GM18868 (cell line): ENCODE data around the gene EIF2A.
"Not testable (repeated sequence)": the region's sequence is repeated elsewhere in the genome, so short reads cannot be mapped to it uniquely, and the experiment has no call there.

Source experiments
- ATAC-seq: cut with Tn5 transposase; IDR thresholded peaks from one replicate; pipeline ENCODE4 v1.9.1; 2021; ENCODE audit warnings: mild to moderate bottlenecking, moderate library complexity; ENCODE audit not compliant: unreplicated experiment

Gene EIF2A

GRCh38 chr3:150600647-150601530, 54.3 kb downstream of the EIF2A start:
- ATAC-seq, result not testable (repeated sequence)

- ATAC-seq, result peak; percentile 6
Observed at GRCh38 chr3:150602426-150603152, 56.0 kb downstream of the EIF2A start.

DNA sequence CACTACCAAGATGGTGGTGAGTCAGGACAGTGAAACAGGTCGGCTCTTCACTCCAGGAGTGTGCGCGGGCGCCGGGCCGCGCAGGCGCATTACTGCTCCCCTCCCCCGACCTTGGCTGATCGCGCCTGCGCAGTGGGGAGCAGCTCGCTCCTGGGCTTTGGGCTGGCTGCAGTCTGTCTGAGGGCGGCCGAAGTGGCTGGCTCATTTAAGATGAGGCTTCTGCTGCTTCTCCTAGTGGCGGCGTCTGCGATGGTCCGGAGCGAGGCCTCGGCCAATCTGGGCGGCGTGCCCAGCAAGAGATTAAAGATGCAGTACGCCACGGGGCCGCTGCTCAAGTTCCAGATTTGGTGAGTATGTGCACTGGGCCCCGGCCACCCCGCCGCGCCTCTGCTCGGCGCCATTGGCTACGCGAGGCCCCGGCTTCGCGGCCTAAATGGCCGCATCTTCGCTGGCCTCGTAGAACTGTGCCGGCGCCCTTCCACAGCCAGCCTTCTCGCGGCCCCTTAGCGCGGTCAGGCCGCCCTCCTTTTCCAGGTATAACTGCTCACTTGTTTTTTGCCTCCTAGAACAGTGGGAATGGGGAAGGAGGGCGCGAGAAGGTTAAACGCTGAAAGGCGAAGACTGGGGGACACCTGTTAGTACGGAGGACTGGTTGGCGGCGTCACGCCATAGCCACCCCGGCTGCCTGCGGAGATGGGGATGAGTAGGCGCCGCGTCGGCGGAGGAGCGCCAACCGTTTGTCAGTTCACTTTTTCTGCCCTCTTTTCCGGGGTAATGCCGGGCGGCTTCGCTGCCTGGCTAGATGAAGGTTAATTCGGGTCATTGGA, 56.8 kb downstream of the EIF2A start, which contains the start of gene SELENOT:
TSS of gene SELENOT (plus strand) at position 169 of the 827 bp plus-strand sequence. CDS start at position 211, 42 bp downstream.
- ATAC-seq, result peak; percentile 55

DNA sequence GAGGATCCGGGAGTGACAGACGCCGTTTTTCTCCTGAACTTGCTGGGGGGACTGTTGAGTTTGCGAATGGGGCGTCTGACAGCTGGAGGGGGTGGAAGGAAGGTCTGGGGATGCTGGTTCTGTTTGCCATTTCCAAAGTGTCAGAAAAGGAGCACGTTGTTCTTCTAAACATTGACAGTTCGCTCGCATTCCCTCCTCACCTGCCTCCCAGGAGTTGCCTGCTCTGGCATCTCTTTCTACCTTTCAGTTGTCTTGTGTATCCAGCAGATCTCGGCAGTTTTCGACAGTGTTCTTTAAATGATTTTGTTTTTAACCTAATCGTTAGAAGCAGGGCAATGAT, 57.4 kb downstream of the EIF2A start:
- ATAC-seq, result no peak

DNA sequence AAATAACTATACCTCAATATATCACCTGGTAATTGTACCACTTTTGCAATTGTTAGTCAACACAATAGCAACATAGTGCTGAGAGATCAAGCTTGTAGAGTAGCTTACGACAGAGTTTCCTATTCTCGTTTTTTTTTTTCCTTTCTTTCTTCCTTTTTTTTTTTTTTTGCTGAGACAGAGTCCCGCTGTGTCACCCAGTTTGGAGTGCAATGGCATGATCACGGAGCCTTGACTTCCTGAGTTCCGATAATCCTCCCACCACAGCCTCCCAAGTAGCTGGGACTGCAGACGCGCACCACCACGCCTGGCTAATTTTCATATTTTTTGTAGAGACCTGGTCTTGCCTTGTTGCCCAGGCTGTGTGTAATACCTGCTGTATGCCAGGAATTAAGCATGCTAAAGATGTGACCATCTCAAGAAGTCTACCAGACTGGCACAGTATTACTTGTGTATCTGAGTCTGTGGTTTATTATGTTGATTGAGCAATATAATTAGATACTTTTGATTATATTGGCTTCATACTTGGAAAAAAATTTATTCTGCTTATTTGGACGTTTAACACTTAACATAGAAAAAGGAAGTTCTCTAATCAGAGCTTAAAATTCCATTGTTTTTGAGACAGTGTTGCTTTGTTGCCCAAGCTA, 59.5 kb downstream of the EIF2A start:
- no peak for ATAC-seq

- no peak for ATAC-seq
Observed at GRCh38 chr3:150607267-150608065, 60.9 kb downstream of the EIF2A start.

- ATAC-seq, result no peak
Observed at GRCh38 chr3:150609988-150610387, 63.4 kb downstream of the EIF2A start.

- ATAC-seq, result no peak
Observed at GRCh38 chr3:150610785-150611184, 64.2 kb downstream of the EIF2A start.

DNA sequence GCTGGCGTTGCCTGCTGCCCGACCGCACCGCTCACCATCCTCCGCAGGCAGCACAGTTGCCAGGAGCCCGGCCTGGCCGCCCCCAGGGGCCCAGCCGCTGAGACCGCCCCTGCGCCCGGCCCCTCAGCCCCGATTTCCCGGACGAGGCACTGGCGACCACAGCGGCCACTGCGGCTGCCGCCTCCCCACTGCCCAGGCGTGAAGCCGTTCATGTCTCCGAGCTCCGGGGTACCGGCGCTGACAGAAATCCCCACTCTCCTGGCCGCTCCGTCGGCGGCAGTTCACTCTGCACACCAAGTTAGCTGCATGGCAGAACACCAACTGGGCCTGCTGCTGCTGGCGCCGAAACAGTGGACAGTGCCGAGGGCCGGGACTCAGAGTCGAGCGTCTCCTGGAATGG, 65.1 kb downstream of the EIF2A start:
- no peak for ATAC-seq

- no peak for ATAC-seq
Observed at GRCh38 chr3:150612494-150612893, 65.9 kb downstream of the EIF2A start.

- ATAC-seq, result no peak
Observed at GRCh38 chr3:150613034-150613433, 66.4 kb downstream of the EIF2A start.

GRCh38 chr3:150613709-150614480, 67.3 kb downstream of the EIF2A start:
- ATAC-seq, result no peak

DNA sequence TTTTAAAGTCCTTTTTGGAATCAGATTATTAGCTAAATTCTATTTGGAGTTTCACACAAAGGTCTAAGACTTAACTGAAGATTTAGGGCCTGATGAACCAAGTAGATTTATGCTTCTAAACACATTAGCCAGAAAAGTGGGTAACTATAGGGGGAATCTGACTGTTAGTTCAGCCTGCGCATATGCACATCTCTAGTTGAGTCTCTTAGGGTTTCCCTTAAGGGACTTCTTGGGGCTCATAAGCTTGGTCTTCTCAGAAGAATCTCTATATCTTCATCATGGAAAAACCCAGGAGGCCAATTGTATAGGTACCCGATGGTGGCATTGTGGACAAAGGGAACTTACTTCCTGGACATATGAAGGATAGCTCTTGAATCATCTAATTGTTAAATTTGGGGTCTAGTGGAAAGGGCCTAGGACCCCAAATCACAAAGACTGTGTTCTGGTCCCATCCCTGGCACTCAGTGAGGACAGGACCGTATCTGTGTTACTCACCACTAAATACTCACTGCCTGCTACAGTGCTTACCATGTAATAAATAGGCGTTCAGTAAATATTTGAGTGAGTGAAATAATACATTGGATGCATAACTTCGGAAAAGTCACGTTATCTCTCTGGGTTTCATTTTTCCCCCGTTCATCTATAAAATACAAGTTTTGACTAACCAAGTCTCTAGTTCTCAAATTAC, 73.6 kb downstream of the EIF2A start:
- no peak for ATAC-seq

- ATAC-seq, result not testable (repeated sequence)
Observed at GRCh38 chr3:150622955-150623354, 76.4 kb downstream of the EIF2A start.

- ATAC-seq, result no peak
Observed at GRCh38 chr3:150623945-150624344, 77.4 kb downstream of the EIF2A start.

DNA sequence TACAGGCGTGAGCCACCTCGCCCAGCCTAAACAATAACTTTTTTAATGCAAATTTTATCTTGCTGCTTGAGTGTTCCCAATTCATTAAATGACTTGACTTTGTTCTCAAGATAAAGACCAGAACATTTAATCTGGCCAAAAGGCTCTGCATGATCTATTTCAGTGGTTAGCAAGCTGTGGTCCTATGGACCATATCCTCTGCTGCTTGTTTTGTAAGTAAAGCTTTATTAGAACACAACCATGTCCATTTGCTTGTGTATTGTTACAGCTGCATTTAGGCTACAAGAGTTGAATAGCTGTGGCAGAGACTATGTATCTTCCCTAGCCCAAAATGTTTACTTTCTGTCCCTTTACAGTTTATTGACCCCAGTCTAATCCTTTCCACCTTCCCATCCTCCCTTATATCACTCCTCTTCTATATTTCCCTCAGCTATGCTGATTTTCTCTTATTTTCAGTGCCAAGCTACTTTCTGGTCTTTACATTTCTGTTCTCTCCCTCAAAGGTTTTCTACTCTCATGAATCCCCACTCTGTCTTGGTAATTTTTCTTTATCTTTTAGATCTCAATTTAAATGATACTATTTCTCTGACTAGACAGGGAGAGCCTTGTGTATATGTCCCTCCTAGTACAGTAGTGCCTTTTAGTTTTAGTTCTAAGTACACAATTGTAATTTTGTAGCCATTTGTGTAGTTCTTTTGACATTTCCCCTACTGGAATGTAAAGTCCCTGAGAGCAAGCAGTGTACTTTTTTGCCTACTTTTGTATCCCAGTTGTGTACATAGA, 79.8 kb downstream of the EIF2A start:
- no peak for ATAC-seq

GRCh38 chr3:150627557-150627956, 81.0 kb downstream of the EIF2A start:
- ATAC-seq, result no peak
